Keratinocyte (primary cell): ENCODE measurements around the gene SGIP1.

Experiments used
- CTCF ChIP-seq, 3 experiments: IDR thresholded peaks in 1 of 3; conservative IDR thresholded peaks in 1 of 3; optimal IDR thresholded peaks in 1 of 3; 2 replicates in 2 of 3; 3 replicates in 1 of 3; pipeline versions ENCODE3 to v1.5.1; 2011; ENCODE audit warnings: low read length in 3 of 3, mild to moderate bottlenecking in 3 of 3, moderate library complexity in 2 of 3, control low read depth in 1 of 3, inconsistent platforms in 1 of 3; ENCODE audit not compliant: insufficient read depth in 2 of 3; ENCODE audit errors: extremely low read depth in 1 of 3
- EZH2 ChIP-seq: IDR thresholded peaks from one replicate; pipeline ENCODE4 v1.6.1; 2012; ENCODE audit warnings: inconsistent platforms, mild to moderate bottlenecking, low read length, moderate library complexity

GRCh38 chr1:66495495-66495894, 38.5 kb upstream of the SGIP1 start:
- no peak for TF ChIP-seq CTCF (optimal IDR thresholded peaks at IDR 0.05 in 1 of 3, IDR thresholded peaks at IDR 0.05 in 1 of 3, conservative IDR thresholded peaks at IDR 0.05 in 1 of 3; ENCODE audit: extremely low read depth in 1 of 3, insufficient read depth in 2 of 3, low read length in 3 of 3)
- TF ChIP-seq EZH2, result no peak
